ENCODE results near the gene HJURP.

HJURP gene

DNA sequence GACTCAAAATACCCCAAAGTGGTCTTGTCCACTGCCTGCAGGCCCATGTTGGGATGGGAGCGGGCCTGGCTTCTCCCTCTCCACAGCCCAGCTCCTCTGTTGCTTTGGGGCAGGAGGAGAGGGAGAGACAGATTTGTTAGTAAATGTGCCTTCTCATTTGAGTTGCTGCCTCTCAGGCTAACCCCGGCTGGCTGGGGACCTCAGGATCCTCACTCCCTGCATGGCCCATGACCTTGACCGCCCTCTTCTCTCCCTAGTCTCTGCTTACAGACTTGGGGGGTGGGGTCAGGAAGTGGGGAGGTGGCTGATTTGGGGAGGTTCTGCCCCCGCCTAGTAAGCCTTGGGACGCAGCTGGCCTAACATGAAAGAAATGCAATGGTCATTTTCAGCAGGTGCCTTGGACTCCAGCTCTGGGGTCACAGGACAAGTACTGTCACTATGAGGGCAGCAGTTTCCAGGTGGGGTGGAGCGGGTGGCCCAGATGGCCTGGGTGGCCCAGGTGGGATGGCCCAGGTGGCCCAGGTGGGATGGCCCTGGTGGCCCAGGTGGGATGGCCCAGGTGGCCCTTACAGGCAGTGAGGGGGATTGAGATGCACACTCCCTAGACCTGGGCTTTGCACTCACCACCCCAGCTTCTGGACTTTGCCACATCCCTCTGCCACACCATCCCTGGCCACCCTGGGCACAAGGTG lies 24.1 kb downstream of the HJURP start:
- DNase-seq = no peak

DNA sequence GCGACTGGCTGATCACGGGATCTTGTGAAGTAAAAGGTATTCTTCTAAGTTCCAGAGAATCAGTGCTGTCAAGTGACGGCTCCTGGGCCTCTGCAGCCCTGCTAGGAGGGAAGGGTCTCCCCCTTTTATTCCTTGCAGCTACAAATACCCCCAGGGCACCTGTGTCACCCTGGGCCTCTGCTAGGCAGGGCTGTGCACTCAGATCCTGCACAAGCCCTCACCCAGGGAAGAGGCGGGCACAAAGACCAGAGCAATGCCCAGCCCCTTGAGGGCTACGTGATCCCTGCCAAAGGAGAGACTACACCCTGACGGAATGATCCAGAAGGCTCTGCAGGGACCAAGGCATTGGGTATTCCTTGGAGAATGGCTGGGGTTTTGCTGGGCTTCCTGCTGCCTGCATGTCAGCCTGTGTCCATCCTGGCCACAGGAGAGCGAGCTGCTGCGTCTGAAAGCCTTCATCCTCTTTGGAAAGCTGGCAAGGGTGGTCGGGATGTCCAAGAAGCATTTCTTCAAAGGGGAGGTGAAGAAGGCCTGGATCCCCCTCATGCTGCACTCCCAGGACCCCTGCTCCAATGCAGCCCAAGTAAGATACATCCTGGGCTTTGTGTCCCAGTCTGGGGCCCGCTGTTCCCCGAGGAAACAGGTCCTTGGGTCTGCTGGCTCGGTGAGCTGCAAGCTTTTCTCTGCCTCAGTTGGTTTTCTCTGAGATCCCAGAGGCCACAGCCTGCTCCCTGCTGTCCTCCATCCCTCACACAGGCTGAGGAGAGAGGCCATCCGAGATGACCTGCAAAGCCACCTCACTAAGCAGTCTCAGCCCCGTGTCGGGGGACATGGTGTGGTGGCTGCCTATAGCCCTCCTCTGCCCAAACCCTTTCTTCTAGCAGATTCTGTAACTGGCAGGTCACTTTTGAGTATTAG lies 24.9 kb downstream of the HJURP start:
- DNase-seq = no peak

DNA sequence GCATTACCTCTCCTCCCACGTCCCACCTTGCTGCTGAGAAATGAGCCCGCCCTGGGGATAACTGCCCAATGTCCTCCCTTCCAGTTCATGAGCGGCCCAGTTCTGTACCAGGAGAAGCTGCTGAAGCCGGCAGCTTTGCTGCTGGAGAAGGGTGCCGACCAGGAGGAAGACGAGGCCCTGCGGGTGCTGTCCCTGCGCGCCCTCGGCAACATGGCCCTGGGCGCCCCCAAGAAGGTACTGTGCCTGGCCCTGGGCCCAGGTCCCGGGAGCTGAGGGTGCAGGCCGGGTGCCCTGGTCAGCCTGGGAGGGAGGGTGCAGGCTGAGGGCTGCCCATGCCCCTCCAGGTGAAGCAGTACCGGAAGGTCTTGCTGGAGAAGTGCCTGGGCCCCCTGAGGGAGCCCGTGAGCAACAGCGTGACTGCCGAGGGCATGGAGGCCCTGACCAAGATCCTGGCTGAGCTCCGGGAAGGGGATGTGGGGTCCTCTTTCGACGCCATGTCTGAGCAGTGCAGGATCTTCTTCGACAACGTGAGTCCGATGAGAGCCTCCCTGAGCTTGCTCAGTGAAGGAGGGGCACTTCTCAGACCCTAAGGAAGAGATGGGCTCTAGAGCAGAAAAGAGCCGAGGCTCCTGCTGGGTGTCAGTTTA lies 25.7 kb downstream of the HJURP start:
- no peak for DNase-seq

DNA sequence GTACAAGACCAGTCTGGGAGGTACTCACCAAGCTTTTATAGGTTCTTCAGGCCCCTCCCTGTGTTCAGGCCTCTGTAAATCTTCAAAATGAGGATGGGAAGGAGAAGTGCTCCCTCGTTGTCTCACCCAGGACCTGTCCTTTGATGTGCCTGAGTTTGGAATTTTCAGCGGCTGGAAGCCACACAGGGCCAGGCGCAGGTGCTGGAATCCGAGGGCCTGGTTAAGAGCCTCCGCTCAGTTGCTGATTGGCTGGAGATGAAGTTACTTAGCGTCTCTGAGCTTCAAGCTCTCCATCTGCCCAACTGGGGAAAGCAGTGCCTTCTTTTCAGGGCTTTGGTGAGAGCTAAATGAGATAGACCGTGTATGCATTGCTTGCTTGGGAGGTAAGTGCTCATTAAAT lies 30.0 kb downstream of the HJURP start:
- no peak for DNase-seq

DNA sequence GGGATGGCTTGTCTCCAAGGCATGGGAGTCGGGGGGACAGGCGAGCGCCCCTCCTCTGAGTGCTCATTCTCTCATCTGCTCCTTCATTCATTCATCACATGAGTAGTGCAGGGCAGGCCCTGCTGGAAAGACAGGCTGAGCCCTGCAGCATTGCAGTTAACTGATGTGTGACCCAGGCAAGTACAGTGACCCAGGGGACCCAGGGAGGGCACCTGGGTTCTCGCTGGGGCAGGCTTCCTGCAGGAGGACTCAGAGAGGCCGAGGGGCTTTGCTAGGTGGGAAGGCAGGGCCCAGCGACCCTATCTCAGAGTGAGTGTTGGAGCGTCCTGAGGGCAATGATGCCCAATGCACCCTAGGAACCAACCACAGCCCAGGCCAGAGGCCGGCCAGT lies 30.6 kb downstream of the HJURP start:
- no peak for DNase-seq

DNA sequence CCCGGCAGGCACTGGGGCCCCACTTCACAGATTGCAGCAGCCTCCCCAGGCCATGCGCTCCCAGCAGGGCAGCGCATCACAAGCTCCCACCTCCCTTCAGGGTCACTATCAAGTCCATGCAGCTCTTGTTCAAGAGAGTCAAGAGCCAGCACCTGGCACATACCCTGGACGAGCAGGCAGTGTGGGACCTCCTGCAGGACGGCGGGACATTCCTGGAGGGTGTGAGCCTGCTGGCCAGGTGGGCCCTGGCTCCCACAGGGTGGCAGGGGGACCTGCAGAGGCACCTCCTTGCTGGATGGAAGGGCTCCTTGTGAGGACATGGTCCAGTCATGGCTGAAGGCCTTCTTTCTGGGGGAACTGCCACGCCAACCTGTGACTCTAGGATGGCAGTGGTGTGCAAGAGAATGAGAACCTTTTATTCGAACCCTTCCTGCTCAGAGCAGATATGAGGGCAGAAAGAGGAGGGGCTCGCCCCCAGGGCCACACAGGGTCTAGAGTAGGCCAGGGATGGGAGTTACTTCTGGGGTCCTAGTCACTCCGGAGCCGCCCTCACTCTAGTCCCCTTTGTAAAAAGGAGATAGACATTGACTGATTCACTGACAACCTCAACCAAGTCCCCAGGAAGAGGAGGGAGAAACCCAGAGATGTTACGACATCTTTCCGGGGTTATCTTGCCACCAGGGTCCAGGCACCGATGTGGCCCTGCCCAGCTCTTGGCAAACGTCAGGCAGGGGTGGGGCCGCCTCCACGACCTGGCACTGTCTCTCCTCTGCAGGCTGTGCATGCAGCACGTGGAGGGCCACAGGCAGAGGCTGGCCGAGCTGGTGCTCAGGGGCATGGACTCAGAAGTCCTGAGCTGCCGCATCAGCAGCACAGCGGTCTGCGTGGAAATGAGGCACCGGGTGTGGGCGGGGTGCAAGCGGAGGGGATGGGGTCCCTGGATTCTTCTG lies 31.3 kb downstream of the HJURP start:
- DNase-seq = no peak

DNA sequence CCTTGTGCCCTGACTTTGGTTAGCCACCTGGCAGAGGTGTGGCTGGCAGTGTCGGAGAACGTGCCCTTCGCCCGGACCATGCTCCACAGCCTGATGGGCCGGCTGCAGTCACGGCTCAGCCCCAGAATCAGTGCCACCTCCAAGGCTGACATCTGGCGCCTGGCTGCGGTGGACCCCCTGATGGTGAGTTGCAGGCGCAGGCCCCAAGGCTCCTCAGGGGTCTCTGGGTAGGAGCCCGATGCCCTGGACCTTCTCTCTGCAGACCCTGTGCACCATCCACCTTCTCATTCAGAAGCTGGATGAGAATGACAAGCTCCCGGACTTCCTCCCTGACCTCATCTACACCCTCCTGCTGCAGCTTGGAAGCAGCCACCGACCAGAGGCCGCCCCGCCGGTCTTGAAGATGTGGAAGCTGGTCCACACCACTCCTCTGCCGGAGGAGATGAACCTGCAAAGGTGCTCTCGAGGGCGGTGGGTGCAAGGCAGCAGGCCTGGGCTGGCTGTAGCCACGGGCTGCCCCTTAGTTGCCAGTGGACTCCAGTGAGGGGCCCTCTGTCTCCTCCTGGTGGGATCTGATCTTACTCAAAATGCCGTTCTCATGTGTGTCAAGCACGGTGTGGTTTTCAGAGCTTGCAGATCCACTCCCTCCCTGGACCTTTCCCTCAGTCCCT lies 32.1 kb downstream of the HJURP start:
- no peak for DNase-seq

DNA sequence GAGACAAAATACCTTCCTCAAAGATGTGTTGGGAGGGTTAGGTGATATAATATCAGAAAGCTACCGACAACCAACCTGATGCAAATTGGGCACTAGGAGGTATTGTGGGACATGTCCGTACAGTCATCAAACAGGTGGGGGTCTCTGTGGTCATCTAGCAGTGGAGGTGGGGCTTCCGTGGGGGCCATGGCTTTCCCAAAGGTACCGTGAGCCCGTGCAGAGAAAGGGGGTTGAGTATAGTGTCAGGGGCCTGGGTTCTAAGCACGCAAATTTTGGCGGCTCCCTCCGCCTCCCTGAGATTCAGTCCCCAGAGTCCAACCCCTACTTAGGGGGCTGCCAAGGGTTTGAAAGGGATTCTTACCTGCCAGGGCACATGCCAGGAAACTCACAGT lies 32.6 kb downstream of the HJURP start:
- no peak for DNase-seq

DNA sequence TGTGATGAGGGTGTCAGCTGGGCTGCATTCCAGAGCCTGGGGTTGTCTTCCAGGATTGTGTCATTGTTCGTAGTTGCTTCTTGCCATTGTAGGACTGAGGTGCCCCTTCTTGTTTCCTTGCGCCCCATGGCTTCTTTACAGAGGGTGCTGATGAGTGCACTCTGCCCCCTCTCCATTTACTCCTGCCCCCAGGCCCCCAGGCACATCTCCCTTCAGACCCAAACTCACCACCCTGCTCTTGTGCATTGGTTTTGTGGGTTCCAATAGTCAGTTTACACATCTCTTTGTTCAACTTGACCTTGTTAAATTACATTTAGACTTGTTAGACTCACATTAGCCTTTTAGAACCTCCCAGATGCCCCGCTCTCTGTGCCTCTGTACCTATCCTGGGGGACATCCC lies 33.1 kb downstream of the HJURP start:
- no peak for DNase-seq

DNA sequence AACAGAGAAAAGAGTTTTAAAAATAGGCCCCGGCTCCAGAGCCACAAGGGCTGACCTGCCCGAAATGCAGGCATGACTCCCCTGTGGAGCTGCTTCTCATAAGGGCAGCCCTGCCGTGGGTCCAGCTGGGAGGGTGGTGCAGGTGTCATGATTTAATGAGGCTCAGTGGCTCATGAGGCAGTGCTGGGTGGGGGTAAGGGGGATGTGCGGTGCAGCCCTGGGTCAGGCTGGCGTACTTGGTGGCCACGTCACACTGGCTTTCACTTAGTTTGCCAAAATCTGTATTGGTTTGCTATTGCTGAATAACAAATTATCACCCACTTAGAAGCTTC lies 33.6 kb downstream of the HJURP start:
- DNase-seq = no peak

DNA sequence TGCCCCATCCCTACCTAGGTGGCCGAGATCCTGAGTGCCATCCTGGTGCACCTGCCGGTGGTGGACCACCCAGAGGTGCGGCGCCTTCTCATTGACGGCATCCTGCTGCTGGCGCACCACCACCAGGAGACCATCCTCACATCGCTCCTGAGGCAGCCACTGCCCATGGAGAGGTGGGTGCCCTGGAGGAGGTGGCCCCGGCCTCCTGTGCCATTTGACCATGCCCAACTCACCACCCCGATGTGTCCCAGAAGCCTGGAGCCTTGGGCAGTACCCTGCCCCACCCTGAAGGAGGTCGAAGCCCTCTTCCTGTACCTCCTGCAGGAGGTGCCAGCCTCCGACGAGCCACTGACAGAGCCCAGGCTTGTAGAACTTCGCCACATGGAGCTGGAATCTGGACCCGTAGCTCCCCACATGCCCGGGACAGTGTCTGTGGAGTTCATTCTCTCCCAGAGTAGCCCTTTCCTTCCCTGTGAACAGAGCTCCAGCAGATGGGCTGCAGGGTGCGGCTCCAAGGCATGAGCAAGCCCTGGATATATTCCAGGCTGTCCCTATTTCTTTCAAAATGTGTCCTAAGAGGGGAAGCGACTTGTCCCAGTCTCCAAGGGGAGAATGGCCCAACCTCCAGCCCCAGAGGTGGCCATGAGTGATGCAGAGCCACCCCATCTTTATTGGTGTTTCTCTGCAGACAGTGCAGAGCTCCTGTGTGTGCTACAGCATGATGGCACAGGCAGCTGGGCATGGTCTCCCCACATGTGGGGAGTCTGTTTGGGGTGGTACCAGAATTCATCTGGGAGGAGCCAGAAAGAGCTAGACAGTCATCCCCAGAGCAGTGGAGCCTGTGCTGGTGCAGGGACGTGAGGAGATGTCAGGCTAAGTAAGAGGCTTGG lies 34.2 kb downstream of the HJURP start:
- DNase-seq = no peak

DNA sequence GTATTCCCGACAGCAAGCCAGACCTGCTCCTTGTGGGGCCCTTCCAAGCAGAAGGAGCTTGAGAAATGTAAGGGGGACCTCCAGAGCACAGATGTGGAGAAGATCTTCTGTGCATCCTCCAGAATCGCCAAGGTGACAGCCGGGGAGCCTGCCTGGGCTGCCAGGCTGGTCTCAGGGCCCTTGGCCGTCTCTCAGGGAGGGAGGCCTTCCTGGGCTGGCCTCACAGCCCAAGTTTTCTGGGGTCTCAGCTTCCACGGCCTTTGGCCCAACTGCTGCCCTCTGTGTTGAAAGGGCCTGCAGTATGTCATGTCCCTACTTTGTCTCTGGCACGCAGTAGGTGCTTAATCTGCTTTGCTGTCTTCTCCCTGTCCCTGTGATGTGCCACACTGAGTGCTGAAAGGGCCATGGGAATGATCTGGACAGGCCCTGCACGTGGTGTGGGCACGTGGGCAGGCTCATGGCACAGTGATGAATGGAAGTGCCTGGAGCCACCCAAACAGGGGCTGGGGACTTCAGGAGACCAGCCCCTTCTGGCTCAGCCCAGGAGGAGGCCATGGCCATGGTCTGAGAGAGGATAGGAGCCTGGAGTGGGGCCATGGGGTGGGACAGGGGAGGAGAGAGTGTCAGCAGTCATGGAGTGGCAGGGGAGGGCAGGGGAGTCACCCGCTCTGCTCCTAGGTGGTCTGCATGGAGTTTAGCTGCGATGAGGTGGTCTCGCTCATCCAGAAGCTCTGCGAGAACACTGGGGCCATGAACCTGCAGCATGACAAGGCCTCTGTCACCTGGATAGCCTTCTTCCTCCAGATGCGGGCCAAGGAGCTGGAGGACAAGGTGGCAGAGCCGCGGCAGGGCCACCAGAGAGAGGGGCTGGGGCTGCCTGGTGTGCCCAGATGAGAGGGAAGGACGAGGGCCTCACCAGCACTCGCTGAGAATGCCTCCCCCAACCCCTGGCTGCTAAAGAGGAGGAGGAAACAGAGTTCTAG lies 35.4 kb downstream of the HJURP start:
- no peak for DNase-seq

DNA sequence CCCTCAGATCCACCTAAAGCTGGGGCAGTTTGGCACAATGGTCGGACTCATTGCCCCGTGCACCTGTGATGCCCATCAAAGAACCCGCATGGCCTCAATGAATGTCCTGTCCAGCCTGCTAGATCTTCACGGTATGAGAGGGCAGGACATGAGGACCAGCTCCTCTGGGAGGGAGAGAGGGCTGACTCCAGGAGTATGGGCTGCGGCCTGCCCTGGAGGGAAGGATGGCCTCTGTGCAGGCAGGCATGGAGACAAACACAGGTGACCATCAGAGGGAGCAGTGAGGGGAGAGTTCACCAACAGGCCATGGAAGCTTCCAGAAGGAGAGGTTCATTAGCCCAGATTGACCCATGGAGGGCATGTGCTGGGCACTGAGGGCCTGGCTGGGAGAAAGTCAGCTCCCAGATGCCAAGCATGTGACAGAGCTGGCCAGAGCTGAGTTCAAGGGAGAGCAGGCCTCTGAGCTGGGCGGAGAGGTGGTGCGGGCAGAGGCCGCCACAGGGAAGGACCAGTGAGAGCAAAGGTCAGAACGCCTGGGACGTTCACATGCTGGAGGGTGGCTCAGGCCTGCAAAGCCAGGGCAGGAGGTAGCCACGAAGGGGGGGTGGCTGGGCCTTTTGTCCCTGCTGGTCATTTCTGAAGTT lies 36.2 kb downstream of the HJURP start:
- DNase-seq = no peak

DNA sequence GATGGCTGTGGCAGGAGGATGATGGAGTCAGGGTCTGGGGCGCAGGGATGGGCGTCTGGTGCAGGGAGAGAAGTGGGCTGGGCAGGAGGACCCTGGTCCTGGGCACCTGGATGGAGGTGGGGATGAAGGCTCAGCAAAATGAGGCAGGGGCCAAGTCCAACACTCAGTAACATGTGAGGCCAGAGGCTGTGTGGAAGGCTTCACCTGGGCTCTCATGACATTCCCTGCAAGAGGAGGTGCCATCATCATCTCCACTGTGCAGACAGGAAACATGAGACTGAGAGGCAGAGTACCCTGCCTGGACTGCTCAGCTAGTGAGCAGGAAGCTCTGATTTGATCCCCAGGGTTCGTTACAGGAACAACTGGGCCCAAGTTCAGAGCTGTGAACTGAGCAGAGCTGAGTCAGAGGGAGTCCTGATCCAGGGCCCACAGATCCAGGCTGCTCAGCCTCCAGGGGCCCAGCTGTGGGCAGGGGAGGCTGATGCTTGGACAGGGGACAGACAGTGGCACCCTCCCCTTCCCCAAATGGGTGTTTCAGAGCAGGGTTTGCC lies 36.9 kb downstream of the HJURP start:
- no peak for DNase-seq

DNA sequence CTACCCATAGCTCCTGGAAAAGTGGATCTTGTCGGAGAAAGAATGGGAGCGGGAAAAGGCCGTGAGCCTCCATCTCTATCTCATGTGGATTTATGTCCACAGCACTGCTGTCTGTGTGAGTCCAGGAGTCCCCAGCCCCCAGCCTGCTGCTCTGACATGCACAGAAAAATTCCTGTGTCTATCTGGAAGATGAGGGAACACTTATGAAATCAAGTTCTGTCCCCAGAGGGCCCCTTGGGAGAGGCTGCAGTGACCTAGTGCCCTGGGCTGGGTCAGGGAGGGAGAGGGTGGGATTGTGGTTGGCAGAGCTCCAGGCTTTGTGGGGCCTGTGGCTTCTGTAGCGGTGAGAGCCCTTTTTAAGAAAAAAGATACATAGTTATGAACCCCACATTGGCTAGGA lies 37.6 kb downstream of the HJURP start:
- no peak for DNase-seq

DNA sequence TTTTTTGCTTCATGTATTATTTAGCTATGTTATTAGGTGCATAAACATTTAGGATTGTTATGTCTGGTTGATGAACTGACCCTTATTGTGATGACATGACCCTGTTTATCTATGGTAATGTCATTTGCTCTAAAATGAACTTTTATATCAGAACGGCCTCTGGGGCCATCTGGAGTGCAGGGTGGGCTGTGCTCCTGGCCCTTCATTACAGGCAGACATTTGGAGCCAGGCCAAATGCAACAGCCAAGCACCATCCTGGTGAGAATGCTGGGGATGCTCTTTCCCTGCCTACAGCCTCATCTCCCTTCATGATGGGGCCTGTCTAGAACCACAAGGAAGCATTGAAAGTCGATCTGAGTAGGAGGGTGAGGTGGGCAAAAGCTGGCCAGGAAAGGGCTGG lies 38.0 kb downstream of the HJURP start:
- DNase-seq = no peak

DNA sequence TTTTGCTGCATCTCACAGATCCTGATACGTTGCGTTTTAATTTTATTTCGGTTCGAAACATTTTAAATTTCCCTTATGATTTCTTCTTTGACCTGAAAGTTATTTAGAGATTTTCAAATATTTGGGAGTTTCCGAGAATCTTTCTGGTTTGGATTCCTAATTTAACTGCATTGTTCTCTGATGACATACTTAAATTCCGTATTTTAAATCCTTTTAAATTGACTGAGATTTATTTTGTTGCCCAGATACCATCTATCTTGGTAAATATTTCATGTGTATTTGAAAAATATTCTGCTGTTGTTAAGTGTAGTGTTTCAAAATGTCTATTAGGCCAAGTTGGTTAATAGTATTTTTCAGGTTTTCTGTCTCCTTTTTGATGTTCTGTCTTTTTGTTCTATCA lies 38.5 kb downstream of the HJURP start:
- no peak for DNase-seq

DNA sequence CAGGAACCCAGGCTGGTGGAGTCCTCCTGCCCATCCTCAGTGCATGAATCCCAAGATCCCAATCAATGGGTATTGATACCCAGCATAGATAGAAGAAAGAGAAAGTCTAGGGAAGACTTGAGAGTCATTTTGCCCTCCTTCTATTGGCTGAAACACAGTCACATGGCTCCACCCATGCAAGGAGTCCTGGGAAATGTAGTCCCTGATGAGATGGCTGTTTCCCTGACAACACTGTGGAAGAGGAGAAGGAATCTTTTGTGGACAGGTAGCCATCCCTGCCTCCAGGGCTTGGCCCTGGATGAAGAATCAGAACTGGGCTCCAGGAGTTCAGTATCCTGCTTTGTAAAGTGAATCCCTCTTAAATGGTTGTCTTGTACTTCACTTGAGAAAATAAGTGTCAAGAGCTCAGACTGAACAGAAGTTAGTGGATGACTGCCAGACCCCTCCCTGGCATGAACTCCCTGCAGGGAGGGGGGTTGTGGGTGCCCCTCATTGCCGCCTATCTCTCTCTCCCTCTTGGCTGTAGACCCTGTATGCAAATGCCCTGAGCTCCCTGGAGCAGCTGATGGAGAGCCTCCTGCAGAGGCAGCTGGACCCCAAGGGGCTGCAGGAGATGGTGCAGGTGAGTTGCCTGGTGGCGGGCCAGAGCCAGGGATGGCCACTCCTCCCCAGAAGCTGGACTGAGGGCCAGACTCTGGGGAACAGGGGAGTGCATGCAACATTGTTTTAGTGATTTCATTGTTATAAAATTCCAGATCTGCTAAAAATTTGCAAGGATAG lies 40.1 kb downstream of the HJURP start:
- no peak for DNase-seq

Measured in EL (cell line).